ENCODE results near the gene CPA3.

DNA sequence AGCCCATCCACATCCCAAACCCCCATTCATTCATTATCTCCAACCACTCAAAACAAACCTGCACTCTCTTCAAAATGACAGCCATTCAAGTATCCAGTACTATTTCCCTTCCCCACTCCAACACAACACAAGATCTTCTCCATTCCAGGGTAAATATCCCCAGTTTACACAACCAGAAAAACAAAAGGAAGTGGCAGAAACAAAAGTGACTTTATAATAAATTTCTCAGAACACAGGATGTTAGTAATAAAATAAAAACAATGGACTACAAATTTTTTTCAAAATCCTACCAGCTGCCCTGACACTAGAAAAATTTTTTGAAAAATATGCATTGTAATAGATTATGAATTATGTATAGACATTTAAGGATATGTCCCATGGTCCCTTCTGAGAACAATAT, 14.2 kb downstream of the CPA3 start:
- TF ChIP-seq, protein P1, sequence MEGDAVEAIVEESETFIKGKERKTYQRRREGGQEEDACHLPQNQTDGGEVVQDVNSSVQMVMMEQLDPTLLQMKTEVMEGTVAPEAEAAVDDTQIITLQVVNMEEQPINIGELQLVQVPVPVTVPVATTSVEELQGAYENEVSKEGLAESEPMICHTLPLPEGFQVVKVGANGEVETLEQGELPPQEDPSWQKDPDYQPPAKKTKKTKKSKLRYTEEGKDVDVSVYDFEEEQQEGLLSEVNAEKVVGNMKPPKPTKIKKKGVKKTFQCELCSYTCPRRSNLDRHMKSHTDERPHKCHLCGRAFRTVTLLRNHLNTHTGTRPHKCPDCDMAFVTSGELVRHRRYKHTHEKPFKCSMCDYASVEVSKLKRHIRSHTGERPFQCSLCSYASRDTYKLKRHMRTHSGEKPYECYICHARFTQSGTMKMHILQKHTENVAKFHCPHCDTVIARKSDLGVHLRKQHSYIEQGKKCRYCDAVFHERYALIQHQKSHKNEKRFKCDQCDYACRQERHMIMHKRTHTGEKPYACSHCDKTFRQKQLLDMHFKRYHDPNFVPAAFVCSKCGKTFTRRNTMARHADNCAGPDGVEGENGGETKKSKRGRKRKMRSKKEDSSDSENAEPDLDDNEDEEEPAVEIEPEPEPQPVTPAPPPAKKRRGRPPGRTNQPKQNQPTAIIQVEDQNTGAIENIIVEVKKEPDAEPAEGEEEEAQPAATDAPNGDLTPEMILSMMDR (IDR thresholded peaks at IDR 0.05) = no peak
- TF ChIP-seq POLR2A (IDR thresholded peaks at IDR 0.05) = no peak

Measured in tibial nerve (tissue), 3 donors.